SK-N-DZ (cell line): ENCODE measurements around the gene DZIP3. TPM values are rescaled to one million over a fixed set of nuclear protein-coding genes. Genes with fewer than 3 reads are reported as not detected.

Source experiments
- DNase-seq: peaks from one replicate; pipeline ENCODE4 v3.0.0-alpha.2; 2015; ENCODE audit warnings: low spot score
- polyA plus RNA-seq, 2 experiments: library from polyadenylated mRNA; depleted of rRNA; stranded (reverse); fragments of >200 nt; gene quantifications; 2 replicates each; pipeline ENCODE4 v1.2.3, GENCODE V29; 2014

DZIP3 gene, protein sequence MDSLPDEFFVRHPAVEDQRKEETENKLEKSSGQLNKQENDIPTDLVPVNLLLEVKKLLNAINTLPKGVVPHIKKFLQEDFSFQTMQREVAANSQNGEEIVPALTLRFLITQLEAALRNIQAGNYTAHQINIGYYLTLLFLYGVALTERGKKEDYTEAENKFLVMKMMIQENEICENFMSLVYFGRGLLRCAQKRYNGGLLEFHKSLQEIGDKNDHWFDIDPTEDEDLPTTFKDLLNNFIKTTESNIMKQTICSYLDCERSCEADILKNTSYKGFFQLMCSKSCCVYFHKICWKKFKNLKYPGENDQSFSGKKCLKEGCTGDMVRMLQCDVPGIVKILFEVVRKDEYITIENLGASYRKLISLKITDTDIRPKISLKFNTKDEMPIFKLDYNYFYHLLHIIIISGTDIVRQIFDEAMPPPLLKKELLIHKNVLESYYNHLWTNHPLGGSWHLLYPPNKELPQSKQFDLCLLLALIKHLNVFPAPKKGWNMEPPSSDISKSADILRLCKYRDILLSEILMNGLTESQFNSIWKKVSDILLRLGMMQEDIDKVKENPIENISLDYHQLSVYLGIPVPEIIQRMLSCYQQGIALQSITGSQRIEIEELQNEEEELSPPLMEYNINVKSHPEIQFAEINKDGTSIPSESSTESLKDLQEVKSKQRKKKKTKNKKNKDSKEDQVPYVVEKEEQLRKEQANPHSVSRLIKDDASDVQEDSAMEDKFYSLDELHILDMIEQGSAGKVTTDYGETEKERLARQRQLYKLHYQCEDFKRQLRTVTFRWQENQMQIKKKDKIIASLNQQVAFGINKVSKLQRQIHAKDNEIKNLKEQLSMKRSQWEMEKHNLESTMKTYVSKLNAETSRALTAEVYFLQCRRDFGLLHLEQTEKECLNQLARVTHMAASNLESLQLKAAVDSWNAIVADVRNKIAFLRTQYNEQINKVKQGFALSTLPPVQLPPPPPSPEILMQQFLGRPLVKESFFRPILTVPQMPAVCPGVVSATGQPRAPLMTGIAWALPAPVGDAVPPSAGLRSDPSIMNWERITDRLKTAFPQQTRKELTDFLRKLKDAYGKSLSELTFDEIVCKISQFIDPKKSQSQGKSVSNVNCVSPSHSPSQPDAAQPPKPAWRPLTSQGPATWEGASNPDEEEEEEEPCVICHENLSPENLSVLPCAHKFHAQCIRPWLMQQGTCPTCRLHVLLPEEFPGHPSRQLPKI
- polyA plus RNA-seq (2014; cell fraction: cytosol; rRNA removed), result 22.4 and 22.7 TPM in 2 replicates
- polyA plus RNA-seq (2014; cell fraction: nucleus; rRNA removed), result 61.1 and 65.5 TPM in 2 replicates

DNA sequence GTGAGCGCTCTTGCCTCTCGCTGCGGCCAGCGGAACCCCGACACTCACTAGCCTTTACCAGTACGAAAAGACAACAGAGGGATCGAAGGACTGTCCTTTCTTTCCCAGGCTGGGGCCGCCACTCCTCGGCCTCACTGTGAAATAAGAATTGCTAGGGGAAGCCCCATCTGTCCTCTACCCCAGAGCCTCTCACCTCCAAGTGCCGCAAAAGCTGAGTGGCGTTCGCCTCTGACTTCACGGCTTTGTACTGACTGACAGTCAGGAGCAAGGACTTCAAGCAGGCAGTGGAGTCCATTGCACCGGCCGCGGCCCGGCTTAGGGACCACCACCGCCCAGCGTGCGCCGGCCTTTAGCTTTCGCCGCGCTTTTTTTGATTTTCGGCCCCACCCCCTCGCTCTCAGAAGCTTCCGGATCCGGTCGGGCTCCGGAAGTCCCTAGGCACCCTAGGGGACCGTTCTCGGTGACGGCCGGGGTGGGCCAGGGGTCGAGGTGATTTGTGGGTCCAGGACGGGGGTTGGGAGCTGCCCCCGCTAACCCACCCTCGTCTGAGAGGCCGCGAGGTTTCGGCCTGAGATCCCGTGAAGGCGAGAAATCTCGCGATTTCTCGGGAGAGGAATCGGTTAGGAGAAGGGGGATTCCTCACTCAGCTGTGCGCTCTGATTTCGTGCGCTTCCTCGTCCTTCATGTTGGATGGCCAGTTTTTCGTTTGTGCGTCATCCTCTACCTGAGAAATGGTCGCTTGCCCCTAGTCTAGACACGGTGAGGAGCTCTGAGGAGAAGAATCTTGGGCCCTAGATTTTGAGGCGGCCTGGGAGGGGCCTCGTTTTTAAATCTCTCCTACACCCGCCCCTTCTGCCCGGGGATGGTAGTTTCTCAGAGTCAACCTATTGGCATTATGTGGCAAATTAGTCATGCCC, at the start of gene DZIP3, which contains the start of gene CIP2A:
DZIP3 (plus strand) TSS at position 642 of the 917 bp plus-strand sequence. CDS start 15,685 bp downstream, outside the sequence.
CIP2A (minus strand) TSS at position 358 of the 917 bp plus-strand sequence; CDS start at position 295, 63 bp downstream.
- peak; percentile 98 for DNase-seq

DNA sequence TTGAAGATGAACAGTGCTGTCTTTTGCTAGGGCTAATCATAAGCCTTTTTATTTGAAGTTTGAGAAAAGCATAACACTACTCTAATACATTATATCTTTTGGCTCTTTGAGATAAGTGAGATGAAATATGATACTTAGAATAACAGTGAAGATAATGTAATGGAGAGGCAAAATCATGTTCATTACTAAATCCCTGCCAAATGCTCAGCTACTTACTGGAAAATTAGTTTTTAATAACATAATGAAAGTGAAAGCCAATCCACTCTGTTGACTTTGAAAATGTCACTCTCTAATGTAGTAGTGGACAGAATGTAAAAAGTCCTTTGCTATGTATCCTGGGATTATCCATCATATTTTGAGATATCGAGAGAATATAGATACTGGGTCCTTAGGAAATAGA, 43.3 kb upstream of the DZIP3 start:
- peak; percentile 12 for DNase-seq

DNA sequence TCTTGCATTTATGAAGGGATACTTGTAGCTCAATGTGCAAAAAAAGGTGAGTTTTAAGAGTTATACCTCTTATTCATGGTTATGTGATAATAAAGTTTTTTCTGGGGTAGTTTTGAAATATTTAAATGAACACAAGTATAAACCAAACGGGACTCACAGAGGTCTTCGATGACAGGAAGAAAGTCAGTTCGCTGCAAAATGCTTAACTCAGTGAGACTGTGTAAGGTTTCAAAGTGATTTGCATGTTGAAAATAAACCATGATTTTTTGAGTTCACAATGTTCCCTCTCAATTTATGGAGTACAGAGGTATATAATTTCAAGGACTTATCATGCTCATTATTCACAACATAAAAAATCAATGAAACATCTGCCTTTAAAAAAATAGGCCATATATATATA, 42.8 kb upstream of the DZIP3 start:
- no peak for DNase-seq

DNA sequence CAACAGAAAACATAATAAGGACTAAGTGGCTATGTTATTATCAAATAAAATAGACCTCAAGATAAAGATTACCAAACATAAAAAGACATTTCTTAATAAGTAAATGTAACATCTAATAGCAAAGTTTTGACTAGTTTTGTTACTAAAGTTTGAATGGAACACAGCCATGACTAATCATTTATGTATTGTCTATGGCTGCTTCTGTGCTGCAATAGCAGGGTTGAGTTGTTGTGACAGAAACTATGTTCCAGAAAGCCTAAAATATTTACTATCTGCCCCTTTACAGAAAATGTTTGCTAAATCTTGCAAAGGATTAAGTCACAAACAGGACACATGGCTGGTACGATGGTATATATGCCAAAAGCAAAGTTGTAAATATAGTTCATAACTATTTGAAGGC, 41.2 kb upstream of the DZIP3 start:
- DNase-seq, result no peak

DNA sequence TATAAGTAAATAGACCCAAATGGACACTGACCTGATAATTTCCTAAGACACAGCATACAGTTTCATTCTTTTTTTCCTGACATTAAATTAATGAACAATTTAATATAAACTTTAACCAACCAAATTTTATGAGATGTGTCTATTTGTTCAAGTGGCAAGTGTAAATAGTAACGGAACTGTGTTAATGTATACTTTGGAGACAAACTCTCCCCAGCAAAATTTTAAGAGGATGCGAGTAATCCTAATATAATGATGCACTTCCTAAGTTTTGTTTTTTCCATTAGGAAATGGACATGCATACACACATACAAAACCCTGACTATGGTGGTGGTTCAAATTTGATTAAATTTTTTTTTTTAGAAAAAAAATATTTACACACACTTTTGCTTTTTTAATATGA, 40.6 kb upstream of the DZIP3 start:
- DNase-seq, result no peak

DNA sequence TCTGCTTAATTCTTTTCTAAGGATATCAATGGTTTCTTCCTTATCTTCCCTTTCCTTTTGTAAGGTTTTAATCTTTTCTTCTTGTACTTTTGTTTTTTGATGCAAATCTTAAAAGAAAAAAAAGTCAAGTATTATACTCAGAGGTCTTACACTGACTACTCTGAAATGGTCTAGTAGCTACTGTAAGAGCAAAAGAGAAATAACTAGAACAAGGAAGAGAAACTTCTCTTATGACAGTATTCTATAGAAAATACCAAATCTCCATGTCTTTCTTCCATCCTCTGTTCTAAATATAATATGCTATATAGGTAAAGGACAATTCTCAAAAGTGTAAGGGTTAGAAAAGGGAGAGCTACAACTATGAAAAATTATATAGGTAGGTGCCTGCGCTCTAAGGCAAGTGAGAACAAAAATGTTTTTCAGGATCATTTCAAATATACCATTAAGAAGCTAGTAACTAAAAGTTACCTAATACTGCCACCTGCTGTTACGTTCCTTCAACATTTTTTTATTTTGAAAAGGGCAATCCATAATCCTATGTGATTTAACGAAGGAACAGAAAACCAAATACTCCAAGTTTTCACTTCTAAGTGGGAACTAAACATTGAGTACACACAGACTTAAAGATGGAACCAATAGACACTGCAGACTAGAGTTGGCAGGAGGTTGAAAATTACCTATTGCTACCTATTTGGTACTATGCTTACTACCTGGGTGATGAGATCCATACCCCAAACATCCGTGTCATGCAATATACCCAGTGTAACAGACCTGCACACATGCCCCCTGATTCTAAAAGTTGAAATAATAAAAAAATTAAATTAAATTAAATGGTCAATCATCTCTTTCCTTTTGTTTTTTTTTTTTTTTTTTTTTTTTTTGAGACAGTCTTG, 37.0 kb upstream of the DZIP3 start:
- DNase-seq, result peak; percentile 63

DNA sequence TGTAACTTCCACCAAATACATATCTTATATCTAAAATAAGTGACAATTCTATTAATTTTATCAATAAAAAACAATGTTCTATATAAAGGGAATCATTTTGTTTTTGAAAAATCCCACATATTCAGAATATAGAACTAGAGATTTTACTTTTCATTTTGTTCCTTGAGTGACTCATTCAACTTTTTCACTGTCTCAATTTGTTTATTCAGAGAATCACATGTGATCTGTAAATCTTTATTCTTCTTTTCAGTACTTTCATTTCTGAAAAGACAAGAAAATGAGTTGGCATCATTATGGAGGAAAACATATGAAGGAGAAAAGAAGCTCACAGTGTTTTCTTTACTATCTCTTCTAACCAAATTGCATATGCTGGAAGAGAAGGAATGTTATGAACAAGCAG, 35.3 kb upstream of the DZIP3 start:
- DNase-seq, result no peak

DNA sequence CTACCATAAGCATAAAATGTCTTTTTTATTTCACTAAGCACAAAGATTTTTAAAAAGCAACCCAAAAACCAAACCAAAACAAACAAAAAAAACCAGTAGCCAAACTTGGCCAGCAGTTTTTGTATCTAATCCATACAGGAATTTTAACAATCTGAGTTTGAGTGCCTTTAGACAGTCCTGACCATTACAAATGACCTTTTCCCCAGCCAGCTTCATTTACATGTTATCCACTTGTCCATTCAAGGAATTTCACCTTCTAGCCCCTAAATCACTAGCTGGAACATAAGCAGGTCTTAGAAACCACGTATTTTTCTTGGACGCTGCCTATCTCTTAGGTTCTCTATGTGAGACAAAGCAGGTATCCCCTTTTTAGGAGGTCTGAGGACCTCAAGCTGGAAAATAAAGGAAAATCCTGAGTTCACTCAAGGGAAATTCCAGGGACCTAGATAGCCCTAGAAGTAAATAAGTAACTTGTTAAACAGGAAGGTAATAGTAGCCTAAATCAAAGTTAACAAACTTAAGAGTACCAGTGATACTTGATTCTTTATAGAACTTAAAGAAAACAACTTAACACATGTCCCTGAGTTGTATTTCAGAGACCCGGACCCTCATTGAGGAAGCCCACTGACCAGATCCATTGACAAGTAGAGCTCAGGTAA, 34.5 kb upstream of the DZIP3 start:
- no peak for DNase-seq

DNA sequence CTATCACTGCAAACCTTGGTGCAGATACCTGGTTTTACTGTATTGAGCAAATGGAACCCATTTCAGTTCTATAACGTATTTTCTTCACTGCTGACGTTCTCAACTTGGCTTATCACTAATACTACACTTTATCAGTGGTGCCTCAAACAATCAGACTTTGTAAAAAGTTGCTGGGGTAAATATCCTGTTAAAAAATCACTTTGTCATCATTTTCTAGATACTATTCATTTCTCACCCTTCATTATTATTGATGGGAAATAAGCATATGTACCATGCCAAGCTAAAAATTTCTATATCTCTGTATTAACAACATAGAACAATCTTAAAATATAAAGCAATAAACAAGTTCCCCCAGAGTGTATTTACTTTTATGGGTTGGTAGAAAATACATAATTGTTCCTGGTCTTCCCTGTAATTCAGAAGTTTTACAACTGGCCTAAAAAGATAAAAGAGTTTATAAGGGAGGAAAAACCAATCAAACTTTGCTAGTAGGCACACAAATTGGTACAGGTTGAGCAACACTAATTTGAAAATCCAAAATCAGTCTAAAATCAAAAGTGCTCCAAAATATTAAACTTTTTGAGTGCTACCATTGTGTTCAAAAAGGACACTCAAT, 33.4 kb upstream of the DZIP3 start:
- no peak for DNase-seq

DNA sequence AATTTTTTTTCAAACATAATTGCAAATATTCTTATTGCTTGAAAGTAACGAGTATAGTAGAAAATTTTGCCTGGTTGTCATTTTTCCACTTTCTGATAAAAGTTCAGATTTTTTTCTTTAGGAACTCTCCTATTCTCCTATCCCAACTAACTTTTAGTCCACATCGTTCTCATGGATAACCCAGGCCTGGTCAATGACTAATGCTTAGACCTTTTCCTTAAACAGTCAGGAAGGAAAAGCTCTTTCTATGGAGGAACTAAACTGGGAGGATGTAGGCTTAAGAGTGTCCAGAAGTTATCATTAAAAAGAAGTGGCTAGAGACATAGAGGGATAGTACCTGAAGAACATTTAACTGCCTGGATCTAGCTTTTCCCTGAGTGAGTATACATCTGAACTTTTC, 27.0 kb upstream of the DZIP3 start:
- no peak for DNase-seq

DNA sequence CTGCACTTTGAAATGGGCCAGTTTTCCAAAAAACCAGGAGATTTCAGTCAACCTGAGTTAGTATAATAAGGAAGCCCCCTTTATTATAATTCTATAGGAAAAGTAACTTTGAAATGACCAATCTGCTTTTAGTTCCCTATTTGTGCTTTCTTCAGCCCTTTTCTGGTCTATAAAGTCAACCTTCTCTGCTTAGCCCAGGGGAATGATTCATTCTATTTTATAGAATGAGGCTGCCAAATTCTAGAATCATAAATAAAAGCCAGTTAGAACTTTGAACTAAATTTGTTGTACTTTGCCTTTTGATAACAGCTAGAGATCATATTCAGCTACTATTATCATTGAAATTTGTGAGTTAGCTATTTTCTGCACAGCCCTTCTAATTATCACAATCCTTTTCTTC, 25.0 kb upstream of the DZIP3 start:
- no peak for DNase-seq

DNA sequence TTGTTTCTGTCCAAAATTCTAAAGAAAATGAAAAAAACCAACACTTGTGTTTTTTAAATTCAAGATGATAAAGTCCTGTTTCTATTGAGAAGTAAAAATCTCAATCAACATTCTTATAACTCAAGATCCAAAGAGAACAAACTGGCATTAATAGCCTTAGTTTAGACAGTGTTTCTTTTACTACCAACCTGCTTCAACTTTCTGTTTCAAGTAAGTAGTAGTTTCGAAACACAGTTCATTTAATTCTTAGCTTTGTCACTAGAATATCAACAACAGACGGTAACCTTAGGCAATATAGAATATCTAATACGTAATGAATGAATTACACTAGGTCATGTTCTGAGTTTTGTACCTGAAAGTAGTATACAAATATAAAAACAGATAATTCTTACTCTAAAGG, 24.0 kb upstream of the DZIP3 start:
- DNase-seq, result no peak

DNA sequence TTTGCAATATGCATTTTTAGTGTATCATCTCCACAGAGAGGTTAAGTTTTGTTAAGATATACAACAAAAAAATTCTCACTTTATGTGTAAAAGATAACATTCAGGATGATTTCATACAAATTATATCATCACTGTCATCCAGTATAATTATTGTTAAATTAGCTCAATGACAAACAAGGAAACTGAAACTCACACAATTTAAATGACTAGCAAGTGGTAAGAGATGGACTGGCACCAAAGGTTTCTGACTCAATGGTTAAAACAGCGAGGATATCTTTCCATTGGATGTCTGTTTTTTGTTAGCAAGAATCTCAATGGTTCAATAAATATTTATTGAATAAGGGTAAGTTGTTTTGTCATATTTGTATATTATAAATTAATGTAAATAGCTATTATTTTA, 22.9 kb upstream of the DZIP3 start:
- no peak for DNase-seq

DNA sequence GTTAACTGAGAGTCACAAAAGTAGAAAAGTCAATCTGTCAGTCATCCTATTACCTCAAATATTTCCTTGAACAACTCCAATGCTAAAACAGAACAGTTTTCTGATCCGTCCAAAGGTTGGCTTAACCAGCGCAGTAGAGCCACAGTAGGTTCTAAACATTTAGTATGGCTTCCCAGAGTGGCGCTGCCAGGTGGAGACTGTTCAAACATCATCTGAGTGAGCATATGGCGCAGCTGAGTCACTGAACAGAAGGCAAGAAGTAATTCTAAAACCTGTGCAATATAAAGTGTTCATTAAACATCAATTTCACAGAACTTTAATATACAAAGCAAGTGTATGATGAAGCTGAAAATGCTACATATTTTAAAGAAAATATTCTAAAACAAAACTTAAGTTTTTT, 20.2 kb upstream of the DZIP3 start:
- DNase-seq, result no peak

DNA sequence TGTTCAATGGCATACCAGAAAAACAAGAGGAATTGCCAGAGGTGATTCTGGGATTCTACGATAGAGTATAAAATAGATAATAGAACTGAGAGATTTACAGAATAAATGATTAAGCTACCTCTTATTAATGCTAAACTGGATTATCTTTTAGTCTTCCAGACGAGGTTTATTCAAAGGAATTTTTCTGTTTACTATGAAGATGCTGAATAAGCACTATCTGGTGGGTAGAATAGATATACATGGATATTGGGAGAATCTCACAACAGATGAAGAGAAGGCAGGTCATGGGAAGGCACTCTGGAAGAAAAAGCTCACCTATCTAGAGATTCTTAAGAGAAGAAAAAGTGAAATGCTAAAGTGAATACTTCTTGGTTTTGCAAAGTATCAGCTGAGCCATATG, 11.5 kb upstream of the DZIP3 start:
- DNase-seq, result no peak

DNA sequence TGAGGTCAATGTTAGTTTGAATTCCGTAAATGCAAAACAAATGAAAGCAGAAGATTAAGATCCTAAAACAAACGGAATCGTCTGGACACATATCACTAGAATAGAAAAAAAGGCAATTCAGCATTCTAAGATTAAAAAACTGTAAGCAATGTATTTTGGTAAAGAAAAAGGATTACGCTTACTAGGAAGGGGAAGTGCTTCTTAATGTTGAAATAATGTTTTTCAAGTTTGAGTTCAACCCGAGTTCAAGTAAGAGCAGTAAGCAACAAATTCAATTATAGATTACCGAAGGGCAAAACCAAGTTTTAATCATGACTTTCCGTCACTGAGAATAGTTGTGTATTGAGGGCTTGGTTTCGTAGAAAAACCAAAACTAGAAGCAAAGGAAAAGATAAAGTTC, 921 bp upstream of the DZIP3 start:
- no peak for DNase-seq

DNA sequence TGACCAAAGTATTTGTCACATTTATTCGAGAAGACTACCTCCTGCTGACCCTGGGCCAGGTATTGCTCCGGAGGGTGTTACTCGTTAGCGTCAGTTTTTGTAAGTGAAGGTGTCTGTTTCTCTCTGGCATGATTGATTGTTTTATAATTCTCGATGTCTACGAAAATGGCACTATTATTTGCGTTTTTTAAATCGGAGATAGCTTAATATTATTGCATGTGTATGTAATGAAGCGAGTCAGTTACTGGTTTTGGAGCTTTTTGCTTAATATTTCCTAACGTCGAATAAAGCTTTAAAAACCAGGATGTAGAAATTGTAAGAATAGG, 439 bp downstream of the DZIP3 start:
- DNase-seq, result no peak

DNA sequence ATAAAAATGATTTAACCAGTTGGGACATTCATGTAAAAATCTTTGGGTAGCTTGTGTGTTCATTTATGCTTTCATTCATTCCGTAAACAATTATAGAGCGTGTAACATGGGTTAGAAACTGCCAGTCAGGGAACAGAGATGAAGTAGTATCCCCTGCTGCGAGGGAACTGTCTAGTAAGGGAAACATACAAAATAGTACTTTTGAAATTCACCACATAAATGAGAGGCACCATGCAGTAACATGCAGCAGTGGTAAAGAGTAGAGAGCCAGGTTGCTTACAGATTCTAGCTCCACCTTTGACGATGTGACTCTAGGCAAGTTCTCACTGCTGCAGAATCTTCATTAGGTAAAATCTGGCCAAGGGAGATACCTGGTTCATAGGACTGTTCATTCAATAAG, 938 bp downstream of the DZIP3 start:
- DNase-seq, result no peak

DNA sequence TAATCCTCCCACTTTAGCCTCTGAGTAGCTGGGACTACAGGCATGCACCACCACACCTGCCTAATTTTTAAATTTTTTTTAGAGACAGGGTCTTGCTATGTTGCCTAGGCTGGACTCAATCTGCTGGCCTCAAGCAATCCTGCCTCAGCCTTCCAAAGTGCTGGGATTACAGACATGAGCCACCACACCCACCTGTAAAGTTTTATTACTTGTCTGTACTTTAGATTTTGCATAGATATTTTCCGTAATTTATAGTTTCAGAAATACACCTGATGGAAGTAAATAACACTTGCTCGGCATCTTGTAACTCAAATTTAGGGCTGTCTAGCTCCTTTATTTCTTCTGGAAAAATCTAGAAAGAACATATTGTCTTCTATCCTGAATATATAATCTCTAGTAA, 5.8 kb downstream of the DZIP3 start:
- DNase-seq, result no peak
